HCT116 (cell line): Measurements from ENCODE around the gene CELF2. TPM values are rescaled to one million over a fixed set of nuclear protein-coding genes. Genes with fewer than 3 reads are reported as not detected.

ENCODE experiments used
- ATAC-seq: fragments of 200-7000 bp; cut with Tn5 transposase; 2 replicates; pipeline ENCODE4 v1.9.1; 2020; ENCODE audit warnings: mild to moderate bottlenecking, moderate library complexity
- BruUV-seq: library from RNA; stranded (reverse); fragments of 400-500 nt; replicated peaks from 2 replicates; lab custom pipeline; 2021; lab: Mats Ljungman, UMichigan
- CTCF ChIA-PET: fragments of 300-600 bp; sonication (Branson Sonifier 250); formaldehyde crosslinking; loops from one replicate; lab custom pipeline; 2021; ENCODE audit warnings: antibody characterized with exemption; lab: Charles Lee
- POLR2A ChIA-PET: fragments of 300-600, 350-600 bp; sonication (Branson Sonifier 250); formaldehyde crosslinking; loops from one replicate; lab custom pipeline; 2021; ENCODE audit warnings: antibody characterized with exemption; lab: Charles Lee
- RAD21 ChIA-PET, 2 experiments: fragments of 300-600 bp; sonication (Branson Sonifier 250); formaldehyde crosslinking; loops; one replicate each; lab custom pipeline; 2023; ENCODE audit warnings: low total read pairs in 2 of 2; ENCODE audit not compliant: uncharacterized antibody in 2 of 2, unreplicated experiment in 2 of 2, low non-redundant PET in 1 of 2; lab: Charles Lee
- DNase-seq: peaks from one replicate; pipeline ENCODE4 v3.0.0-alpha.2; 2010; ENCODE audit warnings: low read depth, low spot score
- H2AFZ ChIP-seq: fragments of 200-600 bp; shearing (Covaris generic), sonication (generic); 2 replicates; pipeline ENCODE4 v1.6.1; 2017; ENCODE audit warnings: low read depth, mixed run types, mixed read lengths, antibody characterized with exemption, low read length; ENCODE audit not compliant: poor library complexity, severe bottlenecking
- H3K27ac ChIP-seq: 2 replicates; pipeline ENCODE4 v1.5.1; 2012; ENCODE audit warnings: low read depth, low read length
- H3K27me3 ChIP-seq: fragments of 200-600 bp; sonication (generic); 2 replicates; pipeline ENCODE4 v1.6.1; 2016; ENCODE audit warnings: mixed run types, low read length, mixed read lengths; ENCODE audit not compliant: insufficient read depth
- H3K36me3 ChIP-seq, 2 experiments: fragments of 200-500 bp in 1 of 2; fragments of 200-600 bp in 1 of 2; sonication (Bioruptor generic) in 1 of 2; sonication (generic) in 1 of 2; 2 replicates each; pipeline versions ENCODE4 v1.5.1 to v1.6.1; 2014 to 2016; ENCODE audit warnings: low read length in 2 of 2, inconsistent platforms in 1 of 2, mixed read lengths in 1 of 2, mixed run types in 1 of 2; ENCODE audit not compliant: insufficient read depth in 2 of 2, control insufficient read depth in 1 of 2
- H3K4me1 ChIP-seq, 2 experiments: fragments of 200-600 bp in 1 of 2; sonication (generic) in 1 of 2; 2 replicates each; pipeline versions ENCODE4 v1.5.1 to v1.6.1; 2012 to 2017; ENCODE audit warnings: low read length in 2 of 2, inconsistent platforms in 1 of 2, mild to moderate bottlenecking in 1 of 2, mixed read lengths in 1 of 2, mixed run types in 1 of 2, moderate library complexity in 1 of 2; ENCODE audit not compliant: insufficient read depth in 2 of 2, control insufficient read depth in 1 of 2
- H3K4me2 ChIP-seq: fragments of 200-600 bp; sonication (generic); 2 replicates; pipeline ENCODE4 v1.6.1; 2017; ENCODE audit warnings: mixed run types, low read length, mixed read lengths
- H3K4me3 ChIP-seq, 2 experiments: fragments of 200-600 bp in 1 of 2; sonication (generic) in 1 of 2; replicated peaks in 1 of 2; 2 replicates each; pipeline ENCODE4 v1.5.1; 2011 to 2016; ENCODE audit warnings: low read length in 2 of 2, control low read depth in 1 of 2, low read depth in 1 of 2, mild to moderate bottlenecking in 1 of 2, mixed read lengths in 1 of 2, mixed run types in 1 of 2
- H3K79me2 ChIP-seq: fragments of 200-600 bp; sonication (generic); 2 replicates; pipeline ENCODE4 v1.6.1; 2017; ENCODE audit warnings: mild to moderate bottlenecking, mixed run types, low read length, moderate library complexity, mixed read lengths; ENCODE audit not compliant: insufficient read depth
- H3K9ac ChIP-seq: fragments of 200-600 bp; sonication (generic); 2 replicates; pipeline ENCODE4 v1.6.1; 2016; ENCODE audit warnings: low read length, mixed read lengths
- H3K9me2 ChIP-seq: fragments of 200-600 bp; sonication (generic), shearing (Covaris generic); 2 replicates; pipeline ENCODE4 v1.6.1; 2017; ENCODE audit warnings: mixed run types, mild to moderate bottlenecking, moderate library complexity; ENCODE audit not compliant: insufficient read depth
- H3K9me3 ChIP-seq, 2 experiments: fragments of 200-500 bp in 1 of 2; fragments of 200-600 bp in 1 of 2; sonication (Bioruptor generic) in 1 of 2; sonication (generic) in 1 of 2; 2 replicates each; pipeline ENCODE4 v1.6.1; 2014 to 2017; ENCODE audit warnings: low read length in 2 of 2, mixed read lengths in 2 of 2, inconsistent platforms in 1 of 2, low read depth in 1 of 2, mild to moderate bottlenecking in 1 of 2, mixed run types in 1 of 2, moderate library complexity in 1 of 2; ENCODE audit not compliant: control insufficient read depth in 1 of 2, insufficient read depth in 1 of 2
- H4K20me1 ChIP-seq: fragments of 200-600 bp; sonication (generic), shearing (Covaris generic); 2 replicates; pipeline ENCODE4 v1.6.1; 2017; ENCODE audit warnings: mixed run types, mild to moderate bottlenecking, moderate library complexity; ENCODE audit not compliant: insufficient read depth
- ATF3 ChIP-seq: IDR thresholded peaks from 2 replicates; pipeline ENCODE4 v1.6.1; 2012
- CBX3 ChIP-seq: IDR thresholded peaks from 2 replicates; pipeline ENCODE4 v1.6.1; 2012; ENCODE audit warnings: low read depth
- CEBPB ChIP-seq: IDR thresholded peaks from 2 replicates; pipeline ENCODE4 v1.6.1; 2012; ENCODE audit warnings: low read depth
- CTCF ChIP-seq, 3 experiments: fragments of 200-600 bp in 1 of 3; sonication (generic) in 1 of 3; IDR thresholded peaks in 2 of 3; conservative IDR thresholded peaks in 1 of 3; 2 replicates each; pipeline ENCODE4 v1.5.1; 2012 to 2017; ENCODE audit warnings: low read depth in 2 of 3, low read length in 2 of 3, antibody characterized with exemption in 1 of 3, borderline replicate concordance in 1 of 3, control low read depth in 1 of 3, mild to moderate bottlenecking in 1 of 3, mixed read lengths in 1 of 3, mixed run types in 1 of 3, moderate library complexity in 1 of 3; ENCODE audit not compliant: insufficient read depth in 1 of 3
- EZH2phosphoT487 ChIP-seq: fragments of 200-600 bp; IDR thresholded peaks from 2 replicates; pipeline ENCODE4 v1.6.1; 2018; ENCODE audit warnings: antibody characterized with exemption, borderline replicate concordance
- FOSL1 ChIP-seq: IDR thresholded peaks from 2 replicates; pipeline ENCODE4 v1.6.1; 2012; ENCODE audit warnings: low read depth
- POLR2A ChIP-seq: IDR thresholded peaks from 2 replicates; pipeline ENCODE4 v1.7.0; 2011; ENCODE audit warnings: borderline replicate concordance; ENCODE audit not compliant: insufficient read depth, insufficient read length; ENCODE audit errors: extremely low read depth
- POLR2AphosphoS5 ChIP-seq: IDR thresholded peaks from 2 replicates; pipeline ENCODE4 v1.6.1; 2011; ENCODE audit warnings: mild to moderate bottlenecking, low read depth, low read length, moderate library complexity
- RAD21 ChIP-seq: IDR thresholded peaks from 2 replicates; pipeline ENCODE4 v1.6.1; 2012; ENCODE audit warnings: low read depth, mild to moderate bottlenecking
- SIN3A ChIP-seq: IDR thresholded peaks from 2 replicates; pipeline ENCODE4 v1.6.1; 2012; ENCODE audit warnings: low read depth
- SP1 ChIP-seq: IDR thresholded peaks from 2 replicates; pipeline ENCODE4 v1.6.1; 2012; ENCODE audit warnings: low read depth
- SRF ChIP-seq: IDR thresholded peaks from 2 replicates; pipeline ENCODE4 v1.6.1; 2012; ENCODE audit warnings: low read depth
- YY1 ChIP-seq: IDR thresholded peaks from 2 replicates; pipeline ENCODE4 v1.6.1; 2011; ENCODE audit warnings: low read length, low read depth, moderate library complexity, mild to moderate bottlenecking; ENCODE audit not compliant: insufficient replicate concordance; ENCODE audit errors: extremely low read depth
- ZBTB33 ChIP-seq: IDR thresholded peaks from 2 replicates; pipeline ENCODE4 v1.6.1; 2011; ENCODE audit warnings: mild to moderate bottlenecking, low read length, moderate library complexity; ENCODE audit not compliant: insufficient replicate concordance; ENCODE audit errors: extremely low read depth
- ZNF274 ChIP-seq: fragments of 200-500 bp; sonication (Bioruptor generic); IDR thresholded peaks from 2 replicates; pipeline ENCODE4 v1.6.1; 2014; ENCODE audit warnings: mild to moderate bottlenecking, low read depth, low read length, inconsistent platforms
- intact Hi-C: fragments of 100-400 bp; cut with micrococcal nuclease; formaldehyde crosslinking; loops from 2 replicates; pipeline ENCODE4 v1.10.0; 2022
- total RNA-seq: library from RNA; stranded (reverse); gene quantifications from one replicate; pipeline ENCODE4 v1.2.1, GENCODE V29; 2021; ENCODE audit not compliant: unreplicated experiment
- TF ChIP-seq, protein P1 (sequence below): IDR thresholded peaks from 2 replicates; pipeline ENCODE4 v1.6.1; 2012

The CELF2 gene
- total RNA-seq, 1 experiment from 2014 or later: 0.66 TPM

DNA sequence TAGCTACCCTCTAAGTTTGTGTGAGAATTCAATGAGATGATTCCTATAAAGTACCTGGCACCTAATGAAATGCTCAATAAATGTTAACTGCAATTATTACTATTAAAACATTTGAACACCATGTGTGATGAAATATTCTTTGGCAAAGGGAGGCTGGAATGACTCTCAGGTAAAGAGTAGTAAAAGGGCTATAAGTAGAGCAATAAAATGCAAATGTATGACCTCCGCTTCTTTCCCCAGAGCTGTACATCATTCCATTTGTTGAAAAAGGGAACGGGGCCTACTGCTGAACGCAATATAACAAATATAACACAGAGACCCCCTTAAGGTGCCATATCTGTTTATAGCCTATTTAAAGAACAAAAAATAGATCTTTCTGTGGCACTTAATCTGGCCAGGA, 27.8 kb downstream of the CELF2 start:
- no peak overlapping the region for H3K4me3 ChIP-seq
- no peak for TF ChIP-seq EZH2phosphoT487
- TF ChIP-seq, protein P1, sequence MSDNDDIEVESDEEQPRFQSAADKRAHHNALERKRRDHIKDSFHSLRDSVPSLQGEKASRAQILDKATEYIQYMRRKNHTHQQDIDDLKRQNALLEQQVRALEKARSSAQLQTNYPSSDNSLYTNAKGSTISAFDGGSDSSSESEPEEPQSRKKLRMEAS: no peak
- no peak for TF ChIP-seq RAD21
- no peak for TF ChIP-seq POLR2A
- no peak for TF ChIP-seq CEBPB
- no peak for TF ChIP-seq SIN3A
- TF ChIP-seq CBX3: no peak
- no peak for TF ChIP-seq ATF3
- no peak for TF ChIP-seq SRF
- no peak for TF ChIP-seq FOSL1
- ChIA-PET CTCF (no interaction called here), RAD21 (no interaction called here), POLR2A (no interaction called here)
- no peak overlapping the region for H3K27ac ChIP-seq
- H3K36me3 ChIP-seq: no peaks in the 10 kb centered on the region
- no peak overlapping the region for H3K4me2 ChIP-seq
- H3K4me1 ChIP-seq: no peaks in the 10 kb centered on the region
- BruUV-seq: no TSS peak
- DNase-seq (no peak), ATAC-seq (no peak)
- no peak overlapping the region for H3K9ac ChIP-seq
- no peaks in the 10 kb centered on the region for H3K79me2 ChIP-seq
- H3K27me3 ChIP-seq: no peaks in the 10 kb centered on the region
- intact Hi-C loops: no loop called here
- H2AFZ ChIP-seq: no peak overlapping the region
- H3K9me2 ChIP-seq: no peaks in the 10 kb centered on the region
- no peaks in the 10 kb centered on the region; a peak in 2 of 4 replicates for H3K9me3 ChIP-seq
- H4K20me1 ChIP-seq: no peaks in the 10 kb centered on the region

DNA sequence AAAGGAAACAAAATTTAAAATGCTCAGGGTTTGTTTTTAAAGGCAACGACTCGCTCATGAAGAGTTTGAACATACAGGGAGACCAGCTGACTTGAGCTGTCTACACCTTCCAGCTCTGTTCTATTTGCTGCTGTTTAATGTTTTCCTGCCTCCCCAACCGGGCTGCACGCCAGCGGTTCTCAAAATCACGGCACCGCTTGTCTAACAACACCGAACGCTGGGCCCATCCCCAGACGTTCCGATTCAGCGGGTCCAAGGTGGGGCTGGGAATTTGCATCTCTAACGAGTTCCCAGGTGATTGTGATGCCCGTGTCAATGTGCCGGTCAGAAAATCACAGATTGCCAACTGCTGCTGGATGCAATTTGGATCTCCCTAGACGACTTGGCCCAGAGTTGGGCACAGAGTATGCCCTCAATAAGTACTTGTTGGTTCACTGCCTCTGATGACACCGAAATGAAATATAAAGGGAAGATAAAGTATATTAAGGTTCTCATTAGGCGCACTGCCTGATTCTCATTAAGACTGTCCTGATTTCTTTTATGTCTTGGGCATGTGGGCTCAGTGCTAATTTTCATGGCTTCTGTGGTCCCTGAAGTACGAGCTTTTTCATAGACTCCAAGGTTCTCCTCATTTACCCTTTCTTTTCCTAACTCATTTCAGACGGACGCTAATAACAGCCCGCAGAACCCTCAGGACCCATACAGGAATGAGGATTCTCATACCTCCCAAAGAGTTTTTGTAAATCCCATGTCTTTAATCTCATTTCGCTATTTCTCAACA, 28.5 kb downstream of the CELF2 start:
- H3K9me3 ChIP-seq: no peaks in the 10 kb centered on the region; a peak in 2 of 4 replicates
- no peaks in the 10 kb centered on the region for H3K36me3 ChIP-seq
- no peak for DNase-seq
- no peak overlapping the region for H3K4me2 ChIP-seq
- BruUV-seq: no TSS peak
- H3K9me2 ChIP-seq: no peaks in the 10 kb centered on the region
- ChIA-PET CTCF (no interaction called here), POLR2A (no interaction called here), RAD21 (no interaction called here)
- no peaks in the 10 kb centered on the region for H3K27me3 ChIP-seq
- no peak for ATAC-seq
- no peaks in the 10 kb centered on the region for H3K4me1 ChIP-seq
- no peak overlapping the region for H3K9ac ChIP-seq
- H4K20me1 ChIP-seq: no peaks in the 10 kb centered on the region
- intact Hi-C loops: no loop called here
- H3K27ac ChIP-seq: no peak overlapping the region
- no peak for TF ChIP-seq ZBTB33
- no peak for TF ChIP-seq ZNF274
- TF ChIP-seq SP1: no peak
- no peak for TF ChIP-seq CTCF (IDR thresholded peaks at IDR 0.05 in 2 of 3, conservative IDR thresholded peaks at IDR 0.05 in 1 of 3; ENCODE audit: borderline replicate concordance in 1 of 3, insufficient read depth in 1 of 3, low read depth in 2 of 3, low read length in 2 of 3)
- TF ChIP-seq POLR2AphosphoS5: no peak
- TF ChIP-seq FOSL1: no peak
- TF ChIP-seq YY1: no peak
- no peak overlapping the region for H2AFZ ChIP-seq
- no peaks in the 10 kb centered on the region for H3K79me2 ChIP-seq
- no peak overlapping the region for H3K4me3 ChIP-seq
